ENCODE measurements around the gene CACNA1G. TPM values are rescaled to one million over a fixed set of nuclear protein-coding genes. Genes with fewer than 3 reads are reported as not detected.

Gene CACNA1G
- total RNA-seq, 2 donors from 2014 or later = 0.07 to 0.19 TPM

GRCh38 chr17:50589095-50589705 lies 28.7 kb downstream of the CACNA1G start:
- Histone ChIP-seq H3K4me3 (no peak overlapping the region), H3K9ac (ENCODE audit: low read depth in 2 of 2, low read length in 2 of 2) (no peak overlapping the region), H3K4me1 (no peaks in the 10 kb centered on the region), H3K27me3 (no peaks in the 10 kb centered on the region), H3K9me3 (no peaks in the 10 kb centered on the region), H3K36me3 (no peaks in the 10 kb centered on the region), H3K27ac (no peak overlapping the region)
- no peak for DNase-seq
- intact Hi-C loops (cut with DNase I) = no loop called here
- TF ChIP-seq, protein P1, sequence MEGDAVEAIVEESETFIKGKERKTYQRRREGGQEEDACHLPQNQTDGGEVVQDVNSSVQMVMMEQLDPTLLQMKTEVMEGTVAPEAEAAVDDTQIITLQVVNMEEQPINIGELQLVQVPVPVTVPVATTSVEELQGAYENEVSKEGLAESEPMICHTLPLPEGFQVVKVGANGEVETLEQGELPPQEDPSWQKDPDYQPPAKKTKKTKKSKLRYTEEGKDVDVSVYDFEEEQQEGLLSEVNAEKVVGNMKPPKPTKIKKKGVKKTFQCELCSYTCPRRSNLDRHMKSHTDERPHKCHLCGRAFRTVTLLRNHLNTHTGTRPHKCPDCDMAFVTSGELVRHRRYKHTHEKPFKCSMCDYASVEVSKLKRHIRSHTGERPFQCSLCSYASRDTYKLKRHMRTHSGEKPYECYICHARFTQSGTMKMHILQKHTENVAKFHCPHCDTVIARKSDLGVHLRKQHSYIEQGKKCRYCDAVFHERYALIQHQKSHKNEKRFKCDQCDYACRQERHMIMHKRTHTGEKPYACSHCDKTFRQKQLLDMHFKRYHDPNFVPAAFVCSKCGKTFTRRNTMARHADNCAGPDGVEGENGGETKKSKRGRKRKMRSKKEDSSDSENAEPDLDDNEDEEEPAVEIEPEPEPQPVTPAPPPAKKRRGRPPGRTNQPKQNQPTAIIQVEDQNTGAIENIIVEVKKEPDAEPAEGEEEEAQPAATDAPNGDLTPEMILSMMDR (IDR thresholded peaks at IDR 0.05) = no peak

- Histone ChIP-seq H3K27ac (no peak overlapping the region), H3K4me3 (no peak overlapping the region), H3K9me3 (no peaks in the 10 kb centered on the region), H3K27me3 (no peaks in the 10 kb centered on the region), H3K36me3 (no peaks in the 10 kb centered on the region), H3K4me1 (no peaks in the 10 kb centered on the region), H3K9ac (ENCODE audit: low read depth in 2 of 2, low read length in 2 of 2) (no peak overlapping the region)
- TF ChIP-seq, protein P1 (IDR thresholded peaks at IDR 0.05) = no peak
- intact Hi-C loops (cut with DNase I) = no loop called here
- DNase-seq = no peak
Observed at GRCh38 chr17:50590946-50591737, 30.6 kb downstream of the CACNA1G start.

GRCh38 chr17:50593321-50593720 lies 32.8 kb downstream of the CACNA1G start:
- no peak overlapping the region for H3K9ac ChIP-seq (ENCODE audit: low read depth in 2 of 2, low read length in 2 of 2)
- DNase-seq = no peak
- no peaks in the 10 kb centered on the region for H3K9me3 ChIP-seq
- no peak overlapping the region for H3K4me3 ChIP-seq
- intact Hi-C loops (cut with DNase I) = no loop called here
- H3K27ac ChIP-seq = no peak overlapping the region
- no peaks in the 10 kb centered on the region for H3K36me3 ChIP-seq
- no peaks in the 10 kb centered on the region for H3K4me1 ChIP-seq
- TF ChIP-seq, protein P1 (IDR thresholded peaks at IDR 0.05) = no peak
- no peaks in the 10 kb centered on the region for H3K27me3 ChIP-seq

- Histone ChIP-seq H3K27me3 (no peaks in the 10 kb centered on the region), H3K36me3 (no peaks in the 10 kb centered on the region), H3K27ac (no peak overlapping the region), H3K4me1 (no peaks in the 10 kb centered on the region), H3K9ac (ENCODE audit: low read depth in 2 of 2, low read length in 2 of 2) (no peak overlapping the region), H3K9me3 (no peaks in the 10 kb centered on the region), H3K4me3 (no peak overlapping the region)
- TF ChIP-seq, protein P1 (IDR thresholded peaks at IDR 0.05) = no peak
- intact Hi-C loops (cut with DNase I) = no loop called here
- DNase-seq = no peak
Observed at GRCh38 chr17:50594128-50594823, 33.8 kb downstream of the CACNA1G start.

GRCh38 chr17:50594892-50595291 lies 34.4 kb downstream of the CACNA1G start:
- Histone ChIP-seq H3K27me3 (no peaks in the 10 kb centered on the region), H3K27ac (no peak overlapping the region), H3K36me3 (no peaks in the 10 kb centered on the region), H3K9ac (ENCODE audit: low read depth in 2 of 2, low read length in 2 of 2) (no peak overlapping the region), H3K4me3 (no peak overlapping the region), H3K4me1 (no peaks in the 10 kb centered on the region), H3K9me3 (no peaks in the 10 kb centered on the region)
- TF ChIP-seq, protein P1 (IDR thresholded peaks at IDR 0.05) = no peak
- no peak for DNase-seq
- intact Hi-C loops (cut with DNase I) = no loop called here

Data from colonic mucosa (tissue), 4 donors.